Sciatic nerve (tissue), 2 donors: ENCODE data around the gene SNAP91. TPM values are rescaled to one million over a fixed set of nuclear protein-coding genes. Genes with fewer than 3 reads are reported as not detected.
"Not testable (repeated sequence)": the region's sequence is repeated elsewhere in the genome, so short reads cannot be mapped to it uniquely, and the experiment has no call there.

Experiments
- ATAC-seq: fragments of 200-7000 bp; cut with Tn5 transposase; one replicate; pipeline ENCODE4 v1.9.1; 2020; ENCODE audit warnings: mild to moderate bottlenecking, moderate library complexity
- DNase-seq: peaks from one replicate; pipeline ENCODE4 v3.0.0-alpha.2; 2020; ENCODE audit warnings: low spot score
- intact Hi-C: fragments of 100-400 bp; cut with DNase I; formaldehyde crosslinking; loops from one replicate; pipeline ENCODE4 v1.14.2; 2022
- total RNA-seq: library from RNA; stranded (reverse); fragmentation: NEBNext Ultra II Directional; extraction: Animal tissue kit (Norgen Biotek cat#: 25700); gene quantifications from one replicate; pipeline ENCODE4 v1.2.1, GENCODE V29; 2021
- donor health status: DM: no; HTN: no; CAD: no.
- donor health status: DM: no; HTN: no; CAD: no.

The SNAP91 gene
- total RNA-seq, result 2.7 TPM

DNA sequence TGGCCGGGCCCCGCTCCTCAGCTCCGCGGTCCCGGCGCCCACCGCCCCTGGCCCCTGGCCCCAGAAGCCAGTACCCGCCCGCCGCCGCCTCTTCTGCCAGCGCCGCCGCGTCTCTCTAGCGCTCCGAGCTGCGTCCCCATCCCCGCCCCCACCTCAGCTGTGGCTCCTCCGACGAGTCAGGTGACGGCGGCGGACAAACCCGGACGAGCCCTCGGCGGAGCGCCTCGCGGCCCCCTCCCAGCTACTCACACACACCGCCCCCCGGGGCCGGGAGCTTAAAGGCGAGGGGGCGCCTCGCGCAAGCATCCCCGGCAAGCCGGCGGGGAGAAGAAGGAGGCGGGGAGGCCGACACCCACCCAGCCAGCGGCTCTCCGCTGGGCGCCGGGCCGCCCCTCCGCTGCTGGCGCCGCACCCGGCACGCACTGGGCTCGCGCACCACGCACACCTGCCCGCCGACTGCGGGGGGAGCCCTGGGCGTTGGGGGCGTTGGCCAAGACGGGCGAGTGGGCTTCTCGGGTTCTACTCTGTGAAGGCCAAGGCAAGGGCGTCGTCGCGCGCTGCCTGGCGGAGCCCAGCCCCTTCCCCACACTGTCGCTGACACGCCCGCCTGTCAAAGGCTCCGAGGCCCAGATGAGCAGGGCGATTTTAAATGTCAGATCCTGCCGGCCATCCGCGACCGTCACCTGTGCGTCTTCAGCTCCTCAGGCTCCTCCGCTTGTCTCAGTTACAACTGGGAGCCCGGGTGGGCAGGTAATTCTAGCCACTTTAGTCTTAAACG, at the start of gene SNAP91:
Gene SNAP91, minus strand, starts transcription at position 132 of the 778 bp plus-strand sequence. CDS start 1,174 bp downstream, outside the sequence.
- peak; percentile 67 for DNase-seq

DNA sequence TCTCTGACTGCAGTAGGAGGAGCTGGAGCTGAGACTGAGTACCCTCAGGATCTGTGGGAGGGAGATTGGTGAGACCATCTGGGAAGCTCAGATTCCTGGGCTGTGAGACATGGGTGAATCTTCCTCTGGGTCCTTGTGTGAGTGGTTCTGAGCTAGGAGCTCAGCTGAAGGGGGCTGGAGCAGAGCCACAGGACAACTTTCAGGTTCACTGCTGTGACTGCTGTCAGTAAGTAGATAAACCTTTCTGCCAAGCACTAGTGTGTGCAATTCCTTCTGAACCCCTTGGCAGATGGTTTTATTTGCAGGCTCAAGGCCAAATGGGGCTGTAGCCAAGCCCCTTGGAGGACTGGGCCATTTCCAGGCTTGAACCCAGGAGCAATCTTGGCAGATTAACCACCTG, 49.6 kb upstream of the SNAP91 start:
- intact Hi-C loops, result no loop called here
- DNase-seq, result no peak
- ATAC-seq, result no peak

More for the DNA sequence above, at the start of gene SNAP91:
- ATAC-seq, result peak; percentile 68
- intact Hi-C loops, result no loop called here

DNA sequence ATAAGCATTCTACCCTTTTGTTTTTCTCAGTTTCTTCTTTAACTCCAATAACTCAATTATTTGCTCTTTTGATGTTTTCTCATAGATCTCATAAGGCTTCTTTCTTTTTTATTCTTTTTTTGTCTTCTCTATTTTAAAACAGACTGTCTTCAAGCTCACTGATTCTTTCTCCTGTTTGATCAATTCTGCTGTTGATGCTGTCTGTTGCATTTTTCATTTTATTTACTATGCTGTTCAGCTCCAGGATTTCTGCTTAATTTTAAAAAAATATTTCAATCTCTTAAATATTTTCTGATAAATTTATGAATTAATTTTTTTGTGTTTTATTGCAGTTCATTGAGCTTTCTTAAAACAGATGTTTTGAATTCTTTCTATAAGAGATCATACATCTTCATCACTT, 48.1 kb upstream of the SNAP91 start:
- ATAC-seq, result no peak
- DNase-seq, result no peak
- intact Hi-C loops, result no loop called here

GRCh38 chr6:83756565-83756964, 47.7 kb upstream of the SNAP91 start:
- intact Hi-C loops, result no loop called here
- no peak for DNase-seq
- no peak for ATAC-seq

DNA sequence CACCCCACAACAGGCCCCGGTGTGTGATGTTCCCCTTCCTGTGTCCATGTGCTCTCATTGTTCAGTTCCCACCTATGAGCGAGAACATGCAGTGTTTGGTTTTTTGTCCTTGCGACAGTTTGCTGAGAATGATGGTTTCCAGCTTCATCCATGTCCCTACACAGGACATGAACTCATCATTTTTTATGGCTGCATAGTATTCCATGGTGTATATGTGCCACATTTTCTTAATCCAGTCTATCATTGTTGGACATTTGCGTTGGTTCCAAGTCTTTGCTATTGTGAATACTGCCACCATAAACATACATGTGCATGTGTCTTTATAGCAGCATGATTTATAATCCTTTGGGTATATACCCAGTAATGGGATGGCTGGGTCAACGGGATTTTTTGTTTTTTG, 43.5 kb upstream of the SNAP91 start:
- intact Hi-C loops, DNase-seq, ATAC-seq: not testable (repeated sequence)

GRCh38 chr6:83741089-83741488, 32.2 kb upstream of the SNAP91 start:
- ATAC-seq (no peak), DNase-seq (no peak)
- intact Hi-C loops, result no loop called here

- intact Hi-C loops, result no loop called here
- ATAC-seq, result no peak
- DNase-seq, result no peak
Measured at GRCh38 chr6:83735461-83735860, 26.6 kb upstream of the SNAP91 start.

DNA sequence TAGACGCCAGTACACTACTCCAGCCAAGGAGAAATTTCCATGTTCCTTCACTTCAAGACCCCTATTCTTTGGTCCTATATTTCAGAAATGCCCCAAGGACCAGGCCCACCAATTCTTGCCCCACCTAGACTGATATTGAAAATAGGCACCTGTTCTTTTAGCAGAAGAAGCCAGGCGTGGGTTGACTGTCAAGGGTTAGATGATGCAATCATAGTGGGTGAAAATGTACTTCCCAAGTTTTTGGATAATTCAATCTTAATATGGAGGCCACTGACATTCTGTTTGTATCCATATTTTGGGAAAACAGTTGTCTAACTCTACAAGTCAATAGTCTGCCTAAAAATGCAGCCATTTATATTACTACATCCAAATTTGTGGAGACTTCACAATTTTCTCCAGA, 21.0 kb upstream of the SNAP91 start:
- DNase-seq, result no peak
- intact Hi-C loops, result no loop called here
- ATAC-seq, result no peak

DNA sequence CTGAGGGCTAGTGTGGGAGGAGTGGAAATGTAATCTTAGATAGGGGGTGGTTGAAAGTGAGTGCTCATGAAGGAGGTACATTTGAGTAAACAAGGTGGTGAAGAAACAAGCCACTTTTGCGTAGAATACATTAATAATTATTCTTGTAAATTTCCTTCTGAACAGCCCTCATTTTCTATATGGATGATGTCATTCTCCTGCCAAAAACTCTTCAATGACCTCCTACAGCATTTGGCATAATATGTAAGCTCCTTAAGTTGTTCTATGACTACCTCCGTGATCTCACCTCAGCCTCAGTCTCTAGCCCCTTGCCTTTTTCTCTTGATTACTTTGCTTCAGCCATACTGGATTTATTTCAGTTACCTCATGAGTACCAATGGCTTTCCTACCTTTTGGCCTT, 14.0 kb upstream of the SNAP91 start:
- DNase-seq (no peak), ATAC-seq (no peak)
- intact Hi-C loops, result no loop called here

- no peak for DNase-seq
- intact Hi-C loops, result no loop called here
- ATAC-seq, result no peak
Measured at GRCh38 chr6:83717809-83718208, 8.9 kb upstream of the SNAP91 start.

GRCh38 chr6:83711958-83712357, 3.1 kb upstream of the SNAP91 start:
- ATAC-seq, result no peak
- intact Hi-C loops, result no loop called here
- DNase-seq, result no peak

DNA sequence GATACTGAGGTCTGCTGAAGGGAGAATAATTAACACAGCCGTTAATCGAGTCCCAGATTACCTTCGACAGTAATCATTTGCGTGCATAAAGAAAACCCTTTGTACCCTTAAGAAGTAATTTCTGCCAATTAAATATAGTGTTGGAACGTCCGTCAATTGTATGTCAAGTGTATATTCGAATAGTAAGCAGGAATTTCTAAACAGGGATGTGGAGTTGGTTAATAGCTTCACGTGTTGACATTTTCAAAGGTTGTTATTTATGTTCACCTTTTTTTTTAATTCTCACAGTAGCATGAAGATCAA, 798 bp upstream of the SNAP91 start:
- intact Hi-C loops, result no loop called here
- DNase-seq (no peak), ATAC-seq (no peak)

- no peak for DNase-seq
- peak; percentile 72 for ATAC-seq
- intact Hi-C loops, result no loop called here
Measured at GRCh38 chr6:83708546-83708969, 343 bp downstream of the SNAP91 start.

DNA sequence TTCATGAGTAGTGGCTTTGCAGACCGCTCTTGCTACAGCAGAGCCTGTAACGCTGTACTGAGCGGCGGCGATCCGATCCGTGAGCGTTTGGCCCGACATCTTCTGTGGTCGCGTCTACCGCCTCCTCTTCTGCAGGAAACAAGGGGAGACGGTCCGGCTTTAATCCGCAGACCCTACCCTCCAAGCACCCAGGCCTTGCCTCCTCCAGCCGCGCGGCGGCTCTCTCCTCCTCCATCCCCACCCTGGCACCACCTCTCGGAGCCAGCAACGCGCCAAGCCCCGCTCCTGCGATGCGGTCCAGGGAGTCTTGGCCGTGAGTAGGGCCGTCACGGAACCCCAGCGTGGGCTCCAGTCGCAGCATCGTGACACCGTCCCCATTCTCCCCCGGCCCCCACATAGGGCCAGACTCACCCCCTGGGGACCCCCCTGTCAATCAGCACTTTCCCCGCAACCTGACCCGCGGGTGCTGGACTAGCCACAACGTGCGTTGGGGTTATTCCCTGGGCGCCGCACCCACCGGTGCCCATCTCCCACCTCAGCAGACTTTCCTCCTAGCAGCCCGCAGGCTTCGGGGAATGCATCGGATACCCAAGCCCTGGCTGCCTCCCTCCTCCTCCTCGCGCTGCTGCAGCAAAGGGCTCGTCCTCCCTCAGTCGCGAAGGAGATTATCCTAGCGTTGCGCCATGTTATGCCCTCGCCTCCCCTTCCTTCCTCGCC, 914 bp downstream of the SNAP91 start:
- ATAC-seq (peak; percentile 78), DNase-seq (no peak)
- intact Hi-C loops, result no loop called here

DNA sequence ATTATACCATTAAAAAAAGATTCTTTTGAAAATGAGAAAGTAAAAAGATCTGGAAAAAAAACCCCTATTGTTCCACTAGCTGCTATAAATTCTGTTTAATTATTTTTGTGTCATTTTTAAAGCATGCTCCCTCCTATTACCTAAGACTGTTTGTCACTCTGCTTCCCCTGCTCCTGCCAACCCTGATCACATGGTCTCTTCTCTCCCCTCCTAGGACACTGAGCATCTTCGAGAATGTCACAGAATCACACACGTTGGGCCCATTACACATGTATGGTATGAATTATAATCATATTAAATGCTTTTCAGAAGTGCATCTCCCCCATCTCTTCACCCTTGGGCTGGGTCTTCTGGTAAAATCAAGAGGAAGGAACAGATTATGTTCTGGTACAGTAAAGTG, 6.2 kb downstream of the SNAP91 start:
- ATAC-seq (no peak), DNase-seq (no peak)
- intact Hi-C loops, result no loop called here

GRCh38 chr6:83702077-83702476, 6.8 kb downstream of the SNAP91 start:
- intact Hi-C loops, result no loop called here
- no peak for DNase-seq
- no peak for ATAC-seq

DNA sequence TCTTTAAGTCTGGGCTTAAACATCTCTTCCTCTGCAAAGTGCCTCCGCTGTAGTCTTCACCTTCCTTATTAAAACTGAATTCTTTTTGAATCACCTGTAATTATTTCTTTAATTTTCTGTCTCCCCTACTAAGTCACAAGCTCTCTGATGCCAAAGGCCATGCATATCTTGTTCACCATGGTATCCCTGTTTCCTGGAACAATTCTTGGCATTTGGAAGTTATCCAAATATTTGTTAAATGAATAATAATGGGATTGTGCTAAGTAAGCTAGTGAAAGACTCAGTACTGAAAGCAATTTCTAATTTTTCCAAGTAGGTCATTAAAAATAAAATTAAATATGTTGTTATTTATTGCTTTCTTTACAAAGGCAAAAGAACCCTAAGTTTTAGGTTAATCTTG, 12.2 kb downstream of the SNAP91 start:
- DNase-seq (no peak), ATAC-seq (no peak)
- intact Hi-C loops, result no loop called here

GRCh38 chr6:83685481-83685880, 23.4 kb downstream of the SNAP91 start:
- no peak for DNase-seq
- no peak for ATAC-seq
- intact Hi-C loops, result no loop called here

- ATAC-seq, result no peak
- no peak for DNase-seq
- intact Hi-C loops, result no loop called here
Measured at GRCh38 chr6:83677791-83678190, 31.1 kb downstream of the SNAP91 start.

DNA sequence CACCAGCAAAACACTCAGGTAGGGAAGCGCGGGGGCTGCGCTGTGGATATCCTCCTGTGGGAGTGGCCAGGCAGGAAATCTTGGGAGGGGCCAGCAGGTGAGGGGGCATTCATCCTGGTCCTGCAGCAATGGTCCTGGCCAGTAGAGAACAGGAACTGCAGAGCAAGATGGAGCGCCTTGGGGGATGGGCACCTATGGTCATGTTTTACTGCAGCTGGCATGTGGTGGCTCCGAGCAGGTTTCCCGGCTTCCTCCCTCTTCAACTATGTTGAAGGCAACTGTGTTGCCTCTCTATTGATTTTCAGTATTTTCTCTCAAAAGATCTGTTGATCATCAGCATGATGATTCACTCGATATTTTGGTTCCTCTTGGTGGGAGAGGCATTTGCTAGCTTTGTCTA, 70.9 kb downstream of the SNAP91 start:
- intact Hi-C loops, result no loop called here
- no peak for DNase-seq

DNA sequence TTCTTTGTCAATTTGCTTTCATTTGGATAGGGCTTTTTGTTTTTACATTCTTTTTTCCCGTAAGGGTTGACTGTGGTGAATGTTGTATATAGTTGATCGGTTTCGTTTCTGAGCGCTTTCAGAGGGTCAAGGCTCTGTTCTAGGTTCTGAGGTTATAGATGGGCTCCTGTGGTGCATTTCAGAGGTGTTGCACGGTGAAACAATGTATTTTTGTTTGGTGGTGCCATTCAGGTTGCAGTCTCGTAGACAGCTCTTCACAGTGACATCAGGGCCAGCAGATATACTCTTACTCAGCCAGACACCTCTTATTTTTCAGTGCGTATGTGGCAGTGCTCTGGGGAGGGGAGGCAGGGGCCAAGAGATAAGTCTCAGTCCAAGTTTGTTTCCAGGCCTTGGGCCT, 72.1 kb downstream of the SNAP91 start:
- intact Hi-C loops, result no loop called here
- no peak for ATAC-seq
- no peak for DNase-seq

More for the DNA sequence above, 70.9 kb downstream of the SNAP91 start:
- ATAC-seq, result no peak
